GM23338 (cell line): ENCODE data around the gene SOD1. TPM values are rescaled to one million over a fixed set of nuclear protein-coding genes. Genes with fewer than 3 reads are reported as not detected.

Experiments
- ATAC-seq: fragments of 200-7000 bp; cut with Tn5 transposase; 3 replicates; pipeline ENCODE4 v1.9.1; 2020
- DNase-seq: peaks from one replicate; pipeline ENCODE4 v3.0.0-alpha.2; 2015; ENCODE audit warnings: low spot score
- H2AFZ ChIP-seq: fragments of 200-600 bp; sonication (generic); 2 replicates; pipeline ENCODE4 v1.8.0; 2016; ENCODE audit warnings: antibody characterized with exemption, mild to moderate bottlenecking, moderate library complexity
- H3F3A ChIP-seq: fragments of 200-600 bp; sonication (generic); replicated peaks from 2 replicates; pipeline ENCODE4 v1.8.0; 2017; ENCODE audit warnings: antibody characterized with exemption, mixed run types, low read depth
- H3K27ac ChIP-seq: fragments of 200-600 bp; sonication (generic); 2 replicates; pipeline ENCODE4 v1.6.1; 2016; ENCODE audit warnings: low read depth
- H3K27me3 ChIP-seq: fragments of 200-600 bp; sonication (generic); 2 replicates; pipeline ENCODE4 v1.8.0; 2016; ENCODE audit warnings: mild to moderate bottlenecking, mixed run types, moderate library complexity; ENCODE audit not compliant: insufficient read depth
- H3K36me3 ChIP-seq: fragments of 200-600 bp; sonication (generic); 2 replicates; pipeline ENCODE4 v1.8.0; 2016; ENCODE audit warnings: mild to moderate bottlenecking; ENCODE audit not compliant: insufficient read depth
- H3K4me1 ChIP-seq: fragments of 200-600 bp; sonication (generic); 2 replicates; pipeline ENCODE4 v1.8.0; 2016; ENCODE audit warnings: mild to moderate bottlenecking, moderate library complexity; ENCODE audit not compliant: insufficient read depth
- H3K4me2 ChIP-seq: fragments of 200-600 bp; sonication (generic); 2 replicates; pipeline ENCODE4 v1.7.1; 2017; ENCODE audit warnings: mixed run types
- H3K4me3 ChIP-seq: fragments of 200-600 bp; sonication (generic); 2 replicates; pipeline ENCODE4 v1.6.1; 2016; ENCODE audit warnings: mixed run types
- H3K79me2 ChIP-seq: fragments of 200-600 bp; sonication (generic); replicated peaks from 2 replicates; pipeline ENCODE4 v1.8.0; 2017; ENCODE audit warnings: mild to moderate bottlenecking; ENCODE audit not compliant: insufficient read depth
- H3K9me2 ChIP-seq: fragments of 200-600 bp; sonication (generic); 2 replicates; pipeline ENCODE4 v1.8.0; 2017; ENCODE audit not compliant: insufficient read depth
- H4K20me1 ChIP-seq: fragments of 200-600 bp; sonication (generic); replicated peaks from 2 replicates; pipeline ENCODE4 v1.8.0; 2017; ENCODE audit warnings: mild to moderate bottlenecking; ENCODE audit not compliant: insufficient read depth
- H3K27ac Mint-ChIP-seq: 2 replicates; pipeline ENCODE4 v1.8.0; 2020; ENCODE audit warnings: inconsistent platforms, mild to moderate bottlenecking, moderate library complexity, mixed read lengths
- H3K27me3 Mint-ChIP-seq: 3 replicates; pipeline ENCODE4 v1.8.0; 2022; ENCODE audit warnings: low read depth, mild to moderate bottlenecking, moderate library complexity, mixed read lengths, inconsistent platforms; ENCODE audit not compliant: insufficient read depth, poor library complexity
- H3K36me3 Mint-ChIP-seq: 3 replicates; pipeline ENCODE4 v1.8.0; 2021; ENCODE audit warnings: low read depth, mild to moderate bottlenecking, inconsistent platforms, moderate library complexity, mixed read lengths
- H3K4me1 Mint-ChIP-seq: 3 replicates; pipeline ENCODE4 v1.8.0; 2020; ENCODE audit warnings: mild to moderate bottlenecking, inconsistent platforms, mixed read lengths
- H3K4me3 Mint-ChIP-seq: 3 replicates; pipeline ENCODE4 v1.8.0; 2021; ENCODE audit warnings: moderate library complexity, mild to moderate bottlenecking, inconsistent platforms, mixed read lengths
- H3K9me3 Mint-ChIP-seq: 3 replicates; pipeline ENCODE4 v1.8.0; 2020; ENCODE audit warnings: moderate library complexity, mild to moderate bottlenecking, inconsistent platforms, mixed read lengths
- CREB1 ChIP-seq: fragments of 250-450 bp; sonication (Bioruptor Pico); IDR thresholded peaks from 2 replicates; pipeline ENCODE4 v1.5.0; 2020; ENCODE audit warnings: low read depth, mild to moderate bottlenecking, moderate library complexity
- EZH2 ChIP-seq: fragments of 200-600 bp; sonication (generic); IDR thresholded peaks from one replicate; pipeline ENCODE4 v1.8.0; 2017; ENCODE audit warnings: antibody characterized with exemption, mild to moderate bottlenecking, low read depth; ENCODE audit not compliant: unreplicated experiment
- EZH2phosphoT487 ChIP-seq: fragments of 200-600 bp; sonication (generic); IDR thresholded peaks from one replicate; pipeline ENCODE4 v1.8.1; 2018; ENCODE audit warnings: antibody characterized with exemption; ENCODE audit not compliant: unreplicated experiment
- JUNB ChIP-seq: IDR thresholded peaks from one replicate; pipeline ENCODE4 v1.6.1; 2016; ENCODE audit warnings: antibody characterized with exemption; ENCODE audit not compliant: unreplicated experiment
- NANOG ChIP-seq: IDR thresholded peaks from 2 replicates; pipeline ENCODE4 v1.6.1; 2016; ENCODE audit warnings: antibody characterized with exemption, borderline replicate concordance
- POLR2AphosphoS5 ChIP-seq: IDR thresholded peaks from 2 replicates; pipeline ENCODE4 v1.6.1; 2016; ENCODE audit warnings: antibody characterized with exemption, low read depth
- STAT1 ChIP-seq: IDR thresholded peaks from one replicate; pipeline ENCODE4 v1.6.1; 2016; ENCODE audit warnings: antibody characterized with exemption; ENCODE audit not compliant: unreplicated experiment
- ZNF114 ChIP-seq: fragments of 250-450 bp; sonication (Bioruptor Pico); IDR thresholded peaks from 2 replicates; pipeline ENCODE4 v1.5.0; 2020; ENCODE audit warnings: mild to moderate bottlenecking, moderate library complexity
- ZNF331 ChIP-seq: fragments of 250-450 bp; sonication (Bioruptor Pico); IDR thresholded peaks from 2 replicates; pipeline ENCODE4 v1.5.0; 2020; ENCODE audit warnings: low read depth, mild to moderate bottlenecking, moderate library complexity
- polyA plus RNA-seq: library from polyadenylated mRNA; unstranded; fragments of >200 nt; fragmentation: Nextera tagmentation; extraction: Ambion mirVana; gene quantifications from 2 replicates; pipeline ENCODE4 v1.2.1, GENCODE V29; 2016
- total RNA-seq: library from RNA; depleted of rRNA; stranded (reverse); fragments of >200 nt; shearing (Covaris generic); gene quantifications from 2 replicates; pipeline ENCODE4 v1.2.3, GENCODE V29; 2014
- TF ChIP-seq, protein P1 (sequence below): IDR thresholded peaks from 2 replicates; pipeline ENCODE4 v1.6.1; 2016; ENCODE audit warnings: antibody characterized with exemption
- TF ChIP-seq, protein P2 (sequence below), 2 experiments: fragments of 200-600 bp in 1 of 2; sonication (generic) in 1 of 2; conservative IDR thresholded peaks; 2 replicates each; pipeline versions ENCODE4 v1.5.1 to v1.6.1; 2016 to 2017; ENCODE audit warnings: antibody characterized with exemption in 2 of 2, low read depth in 2 of 2, mild to moderate bottlenecking in 2 of 2, moderate library complexity in 1 of 2
- TF ChIP-seq, protein P3 (sequence below): fragments of 250-450 bp; sonication (Bioruptor Pico); IDR thresholded peaks from 2 replicates; pipeline ENCODE4 v1.5.0; 2020; ENCODE audit warnings: mild to moderate bottlenecking, moderate library complexity
- TF ChIP-seq, protein P4 (sequence below): IDR thresholded peaks from one replicate; pipeline ENCODE4 v1.6.1; 2018; ENCODE audit warnings: antibody characterized with exemption; ENCODE audit not compliant: unreplicated experiment

The SOD1 gene
- total and polyA plus RNA-seq, 2 experiments from 2014 or later = 123 to 454 TPM

DNA sequence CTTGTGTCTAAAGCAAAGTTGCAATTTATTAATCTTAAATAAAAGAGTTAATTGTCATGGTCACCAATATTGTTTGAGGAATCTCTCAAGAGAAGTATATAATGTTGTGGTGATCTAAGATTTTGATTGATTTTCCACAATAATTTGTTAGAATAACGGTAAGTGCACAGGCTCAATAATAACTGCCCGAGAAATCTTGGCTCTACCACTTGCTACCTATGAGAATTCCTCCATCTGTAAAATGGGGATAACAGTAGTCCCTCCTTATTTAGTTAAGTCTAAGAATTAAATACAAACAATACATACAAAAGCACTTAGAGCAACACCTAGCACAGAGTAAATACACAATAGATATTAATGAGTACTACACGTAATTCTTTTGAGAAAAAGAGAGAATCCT is 53.6 kb downstream of the SOD1 start:
- H4K20me1 ChIP-seq = peaks cover 51% of the 10 kb centered on the region
- H3K4me1 Mint-ChIP-seq = peaks cover 73% of the 10 kb centered on the region
- no peak for ATAC-seq

More for the DNA sequence above, 53.6 kb downstream of the SOD1 start:
- no peak overlapping the region for H3K4me3 ChIP-seq
- Mint-ChIP-seq H3K27ac (no peak overlapping the region), H3K36me3 (no peaks in the 10 kb centered on the region), H3K4me3 (no peak overlapping the region), H3K9me3 (no peaks in the 10 kb centered on the region; the same call in 2 of the 3 replicates), H3K27me3 (peaks cover 6% of the 10 kb centered on the region)
- no peaks in the 10 kb centered on the region for H3K9me2 ChIP-seq
- no peak overlapping the region for H3K27ac ChIP-seq
- H3K79me2 ChIP-seq = peaks cover 100% of the 10 kb centered on the region
- no peaks in the 10 kb centered on the region for H3K36me3 ChIP-seq
- H3K4me2 ChIP-seq = no peak overlapping the region
- no peak for DNase-seq
- TF ChIP-seq ZNF114 (CRISPR knock-in tag) = no peak
- no peak for TF ChIP-seq EZH2
- TF ChIP-seq, protein P1, sequence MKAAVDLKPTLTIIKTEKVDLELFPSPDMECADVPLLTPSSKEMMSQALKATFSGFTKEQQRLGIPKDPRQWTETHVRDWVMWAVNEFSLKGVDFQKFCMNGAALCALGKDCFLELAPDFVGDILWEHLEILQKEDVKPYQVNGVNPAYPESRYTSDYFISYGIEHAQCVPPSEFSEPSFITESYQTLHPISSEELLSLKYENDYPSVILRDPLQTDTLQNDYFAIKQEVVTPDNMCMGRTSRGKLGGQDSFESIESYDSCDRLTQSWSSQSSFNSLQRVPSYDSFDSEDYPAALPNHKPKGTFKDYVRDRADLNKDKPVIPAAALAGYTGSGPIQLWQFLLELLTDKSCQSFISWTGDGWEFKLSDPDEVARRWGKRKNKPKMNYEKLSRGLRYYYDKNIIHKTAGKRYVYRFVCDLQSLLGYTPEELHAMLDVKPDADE = no peak
- TF ChIP-seq ZNF331 (CRISPR knock-in tag) = no peak
- TF ChIP-seq NANOG = no peak
- TF ChIP-seq, protein P2, sequence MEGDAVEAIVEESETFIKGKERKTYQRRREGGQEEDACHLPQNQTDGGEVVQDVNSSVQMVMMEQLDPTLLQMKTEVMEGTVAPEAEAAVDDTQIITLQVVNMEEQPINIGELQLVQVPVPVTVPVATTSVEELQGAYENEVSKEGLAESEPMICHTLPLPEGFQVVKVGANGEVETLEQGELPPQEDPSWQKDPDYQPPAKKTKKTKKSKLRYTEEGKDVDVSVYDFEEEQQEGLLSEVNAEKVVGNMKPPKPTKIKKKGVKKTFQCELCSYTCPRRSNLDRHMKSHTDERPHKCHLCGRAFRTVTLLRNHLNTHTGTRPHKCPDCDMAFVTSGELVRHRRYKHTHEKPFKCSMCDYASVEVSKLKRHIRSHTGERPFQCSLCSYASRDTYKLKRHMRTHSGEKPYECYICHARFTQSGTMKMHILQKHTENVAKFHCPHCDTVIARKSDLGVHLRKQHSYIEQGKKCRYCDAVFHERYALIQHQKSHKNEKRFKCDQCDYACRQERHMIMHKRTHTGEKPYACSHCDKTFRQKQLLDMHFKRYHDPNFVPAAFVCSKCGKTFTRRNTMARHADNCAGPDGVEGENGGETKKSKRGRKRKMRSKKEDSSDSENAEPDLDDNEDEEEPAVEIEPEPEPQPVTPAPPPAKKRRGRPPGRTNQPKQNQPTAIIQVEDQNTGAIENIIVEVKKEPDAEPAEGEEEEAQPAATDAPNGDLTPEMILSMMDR (conservative IDR thresholded peaks at IDR 0.05; ENCODE audit: low read depth in 2 of 2) = no peak
- TF ChIP-seq EZH2phosphoT487 = no peak
- no peak for TF ChIP-seq POLR2AphosphoS5
- TF ChIP-seq, protein P3, sequence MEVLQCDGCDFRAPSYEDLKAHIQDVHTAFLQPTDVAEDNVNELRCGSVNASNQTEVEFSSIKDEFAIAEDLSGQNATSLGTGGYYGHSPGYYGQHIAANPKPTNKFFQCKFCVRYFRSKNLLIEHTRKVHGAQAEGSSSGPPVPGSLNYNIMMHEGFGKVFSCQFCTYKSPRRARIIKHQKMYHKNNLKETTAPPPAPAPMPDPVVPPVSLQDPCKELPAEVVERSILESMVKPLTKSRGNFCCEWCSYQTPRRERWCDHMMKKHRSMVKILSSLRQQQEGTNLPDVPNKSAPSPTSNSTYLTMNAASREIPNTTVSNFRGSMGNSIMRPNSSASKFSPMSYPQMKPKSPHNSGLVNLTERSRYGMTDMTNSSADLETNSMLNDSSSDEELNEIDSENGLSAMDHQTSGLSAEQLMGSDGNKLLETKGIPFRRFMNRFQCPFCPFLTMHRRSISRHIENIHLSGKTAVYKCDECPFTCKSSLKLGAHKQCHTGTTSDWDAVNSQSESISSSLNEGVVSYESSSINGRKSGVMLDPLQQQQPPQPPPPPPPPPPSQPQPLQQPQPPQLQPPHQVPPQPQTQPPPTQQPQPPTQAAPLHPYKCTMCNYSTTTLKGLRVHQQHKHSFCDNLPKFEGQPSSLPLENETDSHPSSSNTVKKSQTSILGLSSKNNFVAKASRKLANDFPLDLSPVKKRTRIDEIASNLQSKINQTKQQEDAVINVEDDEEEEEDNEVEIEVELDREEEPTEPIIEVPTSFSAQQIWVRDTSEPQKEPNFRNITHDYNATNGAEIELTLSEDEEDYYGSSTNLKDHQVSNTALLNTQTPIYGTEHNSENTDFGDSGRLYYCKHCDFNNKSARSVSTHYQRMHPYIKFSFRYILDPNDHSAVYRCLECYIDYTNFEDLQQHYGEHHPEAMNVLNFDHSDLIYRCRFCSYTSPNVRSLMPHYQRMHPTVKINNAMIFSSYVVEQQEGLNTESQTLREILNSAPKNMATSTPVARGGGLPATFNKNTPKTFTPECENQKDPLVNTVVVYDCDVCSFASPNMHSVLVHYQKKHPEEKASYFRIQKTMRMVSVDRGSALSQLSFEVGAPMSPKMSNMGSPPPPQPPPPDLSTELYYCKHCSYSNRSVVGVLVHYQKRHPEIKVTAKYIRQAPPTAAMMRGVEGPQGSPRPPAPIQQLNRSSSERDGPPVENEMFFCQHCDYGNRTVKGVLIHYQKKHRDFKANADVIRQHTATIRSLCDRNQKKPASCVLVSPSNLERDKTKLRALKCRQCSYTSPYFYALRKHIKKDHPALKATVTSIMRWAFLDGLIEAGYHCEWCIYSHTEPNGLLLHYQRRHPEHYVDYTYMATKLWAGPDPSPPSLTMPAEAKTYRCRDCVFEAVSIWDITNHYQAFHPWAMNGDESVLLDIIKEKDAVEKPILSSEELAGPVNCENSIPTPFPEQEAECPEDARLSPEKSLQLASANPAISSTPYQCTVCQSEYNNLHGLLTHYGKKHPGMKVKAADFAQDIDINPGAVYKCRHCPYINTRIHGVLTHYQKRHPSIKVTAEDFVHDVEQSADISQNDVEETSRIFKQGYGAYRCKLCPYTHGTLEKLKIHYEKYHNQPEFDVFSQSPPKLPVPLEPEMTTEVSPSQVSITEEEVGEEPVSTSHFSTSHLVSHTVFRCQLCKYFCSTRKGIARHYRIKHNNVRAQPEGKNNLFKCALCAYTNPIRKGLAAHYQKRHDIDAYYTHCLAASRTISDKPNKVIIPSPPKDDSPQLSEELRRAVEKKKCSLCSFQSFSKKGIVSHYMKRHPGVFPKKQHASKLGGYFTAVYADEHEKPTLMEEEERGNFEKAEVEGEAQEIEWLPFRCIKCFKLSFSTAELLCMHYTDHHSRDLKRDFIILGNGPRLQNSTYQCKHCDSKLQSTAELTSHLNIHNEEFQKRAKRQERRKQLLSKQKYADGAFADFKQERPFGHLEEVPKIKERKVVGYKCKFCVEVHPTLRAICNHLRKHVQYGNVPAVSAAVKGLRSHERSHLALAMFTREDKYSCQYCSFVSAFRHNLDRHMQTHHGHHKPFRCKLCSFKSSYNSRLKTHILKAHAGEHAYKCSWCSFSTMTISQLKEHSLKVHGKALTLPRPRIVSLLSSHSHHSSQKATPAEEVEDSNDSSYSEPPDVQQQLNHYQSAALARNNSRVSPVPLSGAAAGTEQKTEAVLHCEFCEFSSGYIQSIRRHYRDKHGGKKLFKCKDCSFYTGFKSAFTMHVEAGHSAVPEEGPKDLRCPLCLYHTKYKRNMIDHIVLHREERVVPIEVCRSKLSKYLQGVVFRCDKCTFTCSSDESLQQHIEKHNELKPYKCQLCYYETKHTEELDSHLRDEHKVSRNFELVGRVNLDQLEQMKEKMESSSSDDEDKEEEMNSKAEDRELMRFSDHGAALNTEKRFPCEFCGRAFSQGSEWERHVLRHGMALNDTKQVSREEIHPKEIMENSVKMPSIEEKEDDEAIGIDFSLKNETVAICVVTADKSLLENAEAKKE (CRISPR knock-in tag) = no peak
- no peak for TF ChIP-seq JUNB
- no peak for TF ChIP-seq CREB1 (CRISPR knock-in tag)
- TF ChIP-seq STAT1 = no peak
- TF ChIP-seq, protein P4, sequence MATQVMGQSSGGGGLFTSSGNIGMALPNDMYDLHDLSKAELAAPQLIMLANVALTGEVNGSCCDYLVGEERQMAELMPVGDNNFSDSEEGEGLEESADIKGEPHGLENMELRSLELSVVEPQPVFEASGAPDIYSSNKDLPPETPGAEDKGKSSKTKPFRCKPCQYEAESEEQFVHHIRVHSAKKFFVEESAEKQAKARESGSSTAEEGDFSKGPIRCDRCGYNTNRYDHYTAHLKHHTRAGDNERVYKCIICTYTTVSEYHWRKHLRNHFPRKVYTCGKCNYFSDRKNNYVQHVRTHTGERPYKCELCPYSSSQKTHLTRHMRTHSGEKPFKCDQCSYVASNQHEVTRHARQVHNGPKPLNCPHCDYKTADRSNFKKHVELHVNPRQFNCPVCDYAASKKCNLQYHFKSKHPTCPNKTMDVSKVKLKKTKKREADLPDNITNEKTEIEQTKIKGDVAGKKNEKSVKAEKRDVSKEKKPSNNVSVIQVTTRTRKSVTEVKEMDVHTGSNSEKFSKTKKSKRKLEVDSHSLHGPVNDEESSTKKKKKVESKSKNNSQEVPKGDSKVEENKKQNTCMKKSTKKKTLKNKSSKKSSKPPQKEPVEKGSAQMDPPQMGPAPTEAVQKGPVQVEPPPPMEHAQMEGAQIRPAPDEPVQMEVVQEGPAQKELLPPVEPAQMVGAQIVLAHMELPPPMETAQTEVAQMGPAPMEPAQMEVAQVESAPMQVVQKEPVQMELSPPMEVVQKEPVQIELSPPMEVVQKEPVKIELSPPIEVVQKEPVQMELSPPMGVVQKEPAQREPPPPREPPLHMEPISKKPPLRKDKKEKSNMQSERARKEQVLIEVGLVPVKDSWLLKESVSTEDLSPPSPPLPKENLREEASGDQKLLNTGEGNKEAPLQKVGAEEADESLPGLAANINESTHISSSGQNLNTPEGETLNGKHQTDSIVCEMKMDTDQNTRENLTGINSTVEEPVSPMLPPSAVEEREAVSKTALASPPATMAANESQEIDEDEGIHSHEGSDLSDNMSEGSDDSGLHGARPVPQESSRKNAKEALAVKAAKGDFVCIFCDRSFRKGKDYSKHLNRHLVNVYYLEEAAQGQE = no peak
- H3K4me1 ChIP-seq = peaks cover 53% of the 10 kb centered on the region
- no peaks in the 10 kb centered on the region for H3F3A ChIP-seq
- no peak overlapping the region for H2AFZ ChIP-seq
- no peaks in the 10 kb centered on the region for H3K27me3 ChIP-seq
